Endothelial cell of umbilical vein (primary cell): ENCODE data around the gene FNIP2. TPM values are rescaled to one million over a fixed set of nuclear protein-coding genes. Genes with fewer than 3 reads are reported as not detected.

Experiments used
- BruUV-seq: library from RNA; stranded (reverse); fragments of 400-500 nt; replicated peaks from 2 replicates; lab custom pipeline; 2021; lab: Mats Ljungman, UMichigan
- CTCF ChIA-PET: fragments of 300-600, 350-600 bp; sonication (Branson Sonifier 250); formaldehyde crosslinking; loops from one replicate; lab custom pipeline; 2021; ENCODE audit warnings: antibody characterized with exemption, inconsistent platforms; lab: Charles Lee
- POLR2A ChIA-PET: fragments of 300-600, 350-600 bp; sonication (Branson Sonifier 250); formaldehyde crosslinking; loops from one replicate; lab custom pipeline; 2021; ENCODE audit warnings: antibody characterized with exemption, inconsistent platforms; lab: Charles Lee
- DNase-seq: peaks from one replicate; pipeline ENCODE4 v3.0.0-alpha.2; 2011; ENCODE audit warnings: low read depth, low spot score
- FAIRE-seq: peaks from 2 replicates; lab custom pipeline; 2011; peaks lifted over from hg19 to GRCh38; lab: Jason Lieb, UNC
- H2AFZ ChIP-seq: 2 replicates; pipeline ENCODE4 v1.6.0; 2012; ENCODE audit warnings: low read depth, low read length, control low read depth, inconsistent platforms
- H3K27ac ChIP-seq: 2 replicates; pipeline ENCODE4 v1.5.1; 2011; ENCODE audit warnings: low read depth, mild to moderate bottlenecking, control low read depth, low read length, moderate library complexity; ENCODE audit not compliant: insufficient read depth
- H3K27me3 ChIP-seq, 2 experiments: 2 replicates each; pipeline versions ENCODE4 v1.6.0 to v1.6.1; 2011; ENCODE audit warnings: low read length in 2 of 2, mixed read lengths in 1 of 2; ENCODE audit not compliant: control insufficient read depth in 2 of 2, insufficient read depth in 2 of 2
- H3K36me3 ChIP-seq, 2 experiments: 2 replicates in 1 of 2; 3 replicates in 1 of 2; pipeline ENCODE4 v1.5.1; 2011; ENCODE audit warnings: low read length in 2 of 2, mild to moderate bottlenecking in 1 of 2, moderate library complexity in 1 of 2; ENCODE audit not compliant: control insufficient read depth in 2 of 2, insufficient read depth in 2 of 2; ENCODE audit errors: extremely low read depth in 1 of 2
- H3K4me1 ChIP-seq: 3 replicates; pipeline ENCODE4 v1.5.1; 2011; ENCODE audit warnings: mild to moderate bottlenecking, low read length; ENCODE audit not compliant: control insufficient read depth, insufficient read depth; ENCODE audit errors: extremely low read depth
- H3K4me2 ChIP-seq: 2 replicates; pipeline ENCODE4 v1.6.1; 2011; ENCODE audit warnings: low read length, control low read depth, mixed read lengths; ENCODE audit not compliant: insufficient read depth
- H3K4me3 ChIP-seq, 3 experiments: fragments of 200-600 bp in 1 of 3; sonication (generic), shearing (Covaris generic) in 1 of 3; replicated peaks in 1 of 3; 2 replicates each; pipeline ENCODE4 v1.5.1; 2011 to 2016; ENCODE audit warnings: control low read depth in 3 of 3, low read length in 3 of 3, mild to moderate bottlenecking in 2 of 3, inconsistent platforms in 1 of 3, low read depth in 1 of 3, moderate library complexity in 1 of 3; ENCODE audit not compliant: insufficient read depth in 1 of 3
- H3K79me2 ChIP-seq: 2 replicates; pipeline ENCODE4 v1.6.0; 2012; ENCODE audit warnings: low read length, inconsistent platforms; ENCODE audit not compliant: control insufficient read depth, insufficient read depth
- H3K9ac ChIP-seq: replicated peaks from 2 replicates; pipeline ENCODE3; 2011; ENCODE audit warnings: low read length, control low read depth; ENCODE audit not compliant: insufficient read depth; ENCODE audit errors: extremely low read depth
- H3K9me1 ChIP-seq: replicated peaks from 3 replicates; pipeline ENCODE4 v1.6.0; 2011; ENCODE audit warnings: mild to moderate bottlenecking, low read length; ENCODE audit not compliant: control insufficient read depth, insufficient read depth; ENCODE audit errors: extremely low read depth
- H3K9me3 ChIP-seq: replicated peaks from 2 replicates; pipeline ENCODE4 v1.5.1; 2012; ENCODE audit warnings: low read length, inconsistent platforms; ENCODE audit not compliant: control insufficient read depth, insufficient read depth
- H4K20me1 ChIP-seq: replicated peaks from 2 replicates; pipeline ENCODE3; 2011; ENCODE audit warnings: mild to moderate bottlenecking, low read length; ENCODE audit not compliant: control insufficient read depth, insufficient read depth; ENCODE audit errors: extremely low read depth
- CTCF ChIP-seq, 2 donors: IDR thresholded peaks; 1 replicate in 1 of 2; 2 replicates in 1 of 2; pipeline ENCODE4 v1.5.1; 2011; ENCODE audit warnings: low read length in 2 of 2, mild to moderate bottlenecking in 2 of 2, moderate library complexity in 2 of 2, control low read depth in 1 of 2, inconsistent platforms in 1 of 2, low read depth in 1 of 2; ENCODE audit not compliant: insufficient read depth in 1 of 2; ENCODE audit errors: extremely low read depth in 1 of 2
- EZH2 ChIP-seq: IDR thresholded peaks from 2 replicates; pipeline ENCODE4 v1.6.1; 2012; ENCODE audit warnings: borderline replicate concordance, low read depth, mild to moderate bottlenecking, moderate library complexity, low read length, inconsistent platforms; ENCODE audit not compliant: severe bottlenecking
- FOS ChIP-seq: IDR thresholded peaks from 2 replicates; pipeline ENCODE4 v1.6.1; 2011; ENCODE audit warnings: mild to moderate bottlenecking, low read length, moderate library complexity, borderline replicate concordance; ENCODE audit not compliant: insufficient read depth
- GATA2 ChIP-seq: IDR thresholded peaks from 2 replicates; pipeline ENCODE4 v1.7.0; 2011; ENCODE audit warnings: low read depth, mild to moderate bottlenecking, moderate library complexity, mixed read lengths, low read length; ENCODE audit not compliant: insufficient read length, insufficient read depth
- JUN ChIP-seq: IDR thresholded peaks from 2 replicates; pipeline ENCODE4 v1.6.1; 2011; ENCODE audit warnings: borderline replicate concordance, low read depth; ENCODE audit not compliant: insufficient read length, insufficient read depth
- MYC ChIP-seq: IDR thresholded peaks from one replicate; pipeline ENCODE4 v1.6.1; 2011; ENCODE audit warnings: mild to moderate bottlenecking, low read depth, low read length
- POLR2A ChIP-seq: IDR thresholded peaks from 2 replicates; pipeline ENCODE4 v1.6.1; 2012; ENCODE audit warnings: low read depth, mild to moderate bottlenecking, control low read depth, low read length
- POLR2AphosphoS5 ChIP-seq: IDR thresholded peaks from 2 replicates; pipeline ENCODE4 v1.6.1; 2012; ENCODE audit warnings: low read depth, mild to moderate bottlenecking, control low read depth, low read length, moderate library complexity; ENCODE audit not compliant: insufficient read depth
- dilution Hi-C: fragments of 300-500 bp; cut with MboI; formaldehyde crosslinking; loops from one replicate; pipeline ENCODE4 v1.15.0; 2019; ENCODE audit warnings: low sequenced_read_pairs; ENCODE audit not compliant: extremely low pct_ligation_motif_present
- intact Hi-C: fragments of 100-400 bp; cut with micrococcal nuclease; formaldehyde crosslinking; loops from one replicate; pipeline ENCODE4 v1.10.0; 2022
- polyA plus RNA-seq, 4 experiments: library from polyadenylated mRNA; depleted of rRNA in 3 of 4; stranded (reverse) in 3 of 4; unstranded in 1 of 4; fragments of >200 nt; gene quantifications; 2 replicates each; pipeline versions ENCODE4 v1.2.1 to v1.2.3, GENCODE V29; 2011 to 2012; ENCODE audit warnings: missing spikeins in 1 of 4
- total RNA-seq: library from RNA; stranded (reverse); gene quantifications from 2 replicates; pipeline ENCODE4 v1.2.3, GENCODE V29; 2021
- TF ChIP-seq, protein P1 (sequence below): IDR thresholded peaks from 2 replicates; pipeline ENCODE4 v1.6.1; 2011; ENCODE audit not compliant: insufficient read depth, insufficient read length

FNIP2 gene
- total and polyA plus RNA-seq, 2 donors (not counting 3 experiments of a cell fraction or from before 2014, with no cell fraction given) = 4.5 to 14.4 TPM

DNA sequence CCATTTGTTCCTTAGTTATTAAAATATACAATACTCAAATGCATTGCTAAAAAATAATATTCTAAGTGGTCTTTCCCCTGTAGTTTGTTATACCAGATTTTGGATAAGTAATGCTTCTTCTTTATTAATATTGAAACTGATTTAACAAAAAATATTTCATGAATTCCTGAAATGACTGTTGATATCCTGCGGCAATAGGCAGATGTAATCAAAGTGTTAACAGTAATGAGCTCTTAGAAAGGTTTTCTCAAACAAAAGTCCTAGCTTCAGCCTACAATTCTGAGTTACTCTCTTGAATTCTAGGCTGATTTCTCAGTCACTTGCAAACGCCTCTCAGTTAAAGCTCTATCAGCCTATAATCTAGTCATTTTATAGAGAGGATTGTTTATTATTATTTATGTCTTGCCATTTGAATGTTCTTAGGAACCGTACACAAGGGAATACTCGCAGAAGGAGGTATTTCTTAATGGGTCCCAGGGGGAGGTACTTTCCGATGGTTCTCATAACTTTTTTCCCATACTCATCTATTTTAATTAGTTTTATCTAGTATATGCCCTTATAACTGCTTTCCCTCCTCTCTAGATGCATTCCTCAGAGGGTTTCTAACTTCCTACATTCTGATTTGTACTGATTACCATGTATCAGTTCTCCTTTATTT lies 96.8 kb downstream of the FNIP2 start:
- dilution Hi-C loops (no loop called here), intact Hi-C loops (no loop called here)
- Histone ChIP-seq H3K36me3 (peaks cover 0 to 6% of the 10 kb centered on the region in 2 experiments), H3K27ac (no peak overlapping the region), H3K9me3 (no peaks in the 10 kb centered on the region), H3K79me2 (no peaks in the 10 kb centered on the region), H3K9ac (no peak overlapping the region), H3K4me1 (no peaks in the 10 kb centered on the region), H4K20me1 (no peaks in the 10 kb centered on the region), H3K4me3 (no peak overlapping the region), H3K4me2 (no peak overlapping the region), H2AFZ (no peak overlapping the region), H3K27me3 (no peaks in the 10 kb centered on the region), H3K9me1 (no peaks in the 10 kb centered on the region)
- DNase-seq (no peak), FAIRE-seq (no peak)
- ChIA-PET POLR2A (no interaction called here), CTCF (interaction anchor here (1.3 kb wide), 1 partner anchor 326 kb away, joined by 4 read pairs; no protein-coding TSS in a partner anchor)
- BruUV-seq = no TSS peak
- TF ChIP-seq EZH2 = no peak
- no peak for TF ChIP-seq POLR2AphosphoS5
- TF ChIP-seq, protein P1, sequence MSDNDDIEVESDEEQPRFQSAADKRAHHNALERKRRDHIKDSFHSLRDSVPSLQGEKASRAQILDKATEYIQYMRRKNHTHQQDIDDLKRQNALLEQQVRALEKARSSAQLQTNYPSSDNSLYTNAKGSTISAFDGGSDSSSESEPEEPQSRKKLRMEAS = no peak
- no peak for TF ChIP-seq POLR2A
- TF ChIP-seq MYC = no peak
- TF ChIP-seq JUN = no peak
- no peak for TF ChIP-seq GATA2

DNA sequence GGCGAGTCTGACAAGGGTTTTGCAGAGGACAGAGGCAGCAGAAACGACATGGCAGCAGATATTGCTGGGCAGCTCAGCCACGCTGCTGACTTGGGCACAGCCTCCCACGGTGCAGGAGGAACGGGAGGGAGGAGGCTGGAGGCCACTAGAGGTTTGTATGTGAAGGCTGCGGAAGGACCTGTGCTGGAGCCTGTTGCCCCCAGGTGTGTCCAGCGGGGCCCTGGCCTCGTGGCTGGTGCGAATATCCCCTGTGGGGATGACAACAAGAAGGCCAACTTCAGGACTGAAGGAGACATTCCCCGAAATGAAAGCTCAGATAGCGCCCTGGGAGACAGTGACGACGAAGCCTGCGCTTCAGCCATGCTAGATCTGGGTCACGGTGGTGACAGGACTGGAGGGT lies 100.2 kb downstream of the FNIP2 start:
- H4K20me1 ChIP-seq = no peaks in the 10 kb centered on the region
- no peaks in the 10 kb centered on the region for H3K27me3 ChIP-seq
- no TSS peak for BruUV-seq
- no peaks in the 10 kb centered on the region for H3K79me2 ChIP-seq
- TF ChIP-seq FOS (no peak), EZH2 (no peak), POLR2AphosphoS5 (no peak), CTCF (IDR thresholded peaks at IDR 0.05; ENCODE audit: extremely low read depth in 1 of 2, insufficient read depth in 1 of 2, low read depth in 1 of 2, low read length in 2 of 2) (no peak), JUN (no peak), POLR2A (no peak)
- TF ChIP-seq, protein P1 = no peak
- no peak overlapping the region for H2AFZ ChIP-seq
- peaks cover 12% of the 10 kb centered on the region for H3K4me1 ChIP-seq
- intact Hi-C loops = no loop called here
- dilution Hi-C loops = no loop called here
- no peaks in the 10 kb centered on the region for H3K9me3 ChIP-seq
- H3K36me3 ChIP-seq = peaks cover 0 to 6% of the 10 kb centered on the region in 2 experiments
- H3K4me2 ChIP-seq = no peak overlapping the region
- H3K4me3 ChIP-seq = no peak overlapping the region
- H3K9me1 ChIP-seq = no peaks in the 10 kb centered on the region
- H3K9ac ChIP-seq = no peak overlapping the region
- CTCF ChIA-PET = no interaction called here
- POLR2A ChIA-PET = no interaction called here
- DNase-seq = no peak
- H3K27ac ChIP-seq = no peak overlapping the region
- no peak for FAIRE-seq
